ENCODE data around the gene TNFRSF21.

DNA sequence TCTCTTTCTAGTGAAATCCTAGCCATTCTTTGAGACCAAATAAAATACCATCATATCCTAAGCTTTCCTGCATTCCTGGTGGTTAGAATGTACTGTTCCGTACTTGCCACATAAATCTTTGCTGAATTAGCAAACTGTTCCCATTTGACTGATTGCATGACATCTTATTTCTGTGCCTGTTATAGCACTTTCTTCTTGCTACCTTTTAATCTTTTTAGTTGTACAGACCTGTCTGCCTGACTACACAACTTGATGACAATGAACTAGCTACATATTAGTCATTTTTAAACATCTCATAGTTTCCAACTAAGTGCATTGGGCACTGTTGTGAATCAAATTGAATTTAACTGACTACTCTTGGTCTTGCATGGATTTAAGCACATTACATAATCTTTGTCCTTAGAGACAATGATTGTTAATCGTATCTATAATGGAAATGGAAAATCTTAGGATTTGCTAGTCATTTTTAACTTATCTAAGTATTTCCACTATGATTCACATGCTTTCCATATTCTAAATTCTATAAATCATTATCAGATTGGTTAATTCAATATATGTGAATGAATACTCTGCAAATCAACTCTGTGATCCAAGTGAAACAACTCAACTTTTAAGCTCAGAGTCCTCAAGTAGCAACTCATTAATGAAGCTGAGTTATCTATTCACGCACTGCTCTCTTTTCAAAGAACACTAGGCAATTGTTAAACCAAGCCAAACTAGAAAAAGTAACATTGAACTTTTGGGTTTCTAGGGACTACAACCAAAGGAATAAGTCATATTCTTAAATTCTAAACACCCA lies 109.0 kb downstream of the TNFRSF21 start:
- TF ChIP-seq, protein P1, sequence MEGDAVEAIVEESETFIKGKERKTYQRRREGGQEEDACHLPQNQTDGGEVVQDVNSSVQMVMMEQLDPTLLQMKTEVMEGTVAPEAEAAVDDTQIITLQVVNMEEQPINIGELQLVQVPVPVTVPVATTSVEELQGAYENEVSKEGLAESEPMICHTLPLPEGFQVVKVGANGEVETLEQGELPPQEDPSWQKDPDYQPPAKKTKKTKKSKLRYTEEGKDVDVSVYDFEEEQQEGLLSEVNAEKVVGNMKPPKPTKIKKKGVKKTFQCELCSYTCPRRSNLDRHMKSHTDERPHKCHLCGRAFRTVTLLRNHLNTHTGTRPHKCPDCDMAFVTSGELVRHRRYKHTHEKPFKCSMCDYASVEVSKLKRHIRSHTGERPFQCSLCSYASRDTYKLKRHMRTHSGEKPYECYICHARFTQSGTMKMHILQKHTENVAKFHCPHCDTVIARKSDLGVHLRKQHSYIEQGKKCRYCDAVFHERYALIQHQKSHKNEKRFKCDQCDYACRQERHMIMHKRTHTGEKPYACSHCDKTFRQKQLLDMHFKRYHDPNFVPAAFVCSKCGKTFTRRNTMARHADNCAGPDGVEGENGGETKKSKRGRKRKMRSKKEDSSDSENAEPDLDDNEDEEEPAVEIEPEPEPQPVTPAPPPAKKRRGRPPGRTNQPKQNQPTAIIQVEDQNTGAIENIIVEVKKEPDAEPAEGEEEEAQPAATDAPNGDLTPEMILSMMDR (IDR thresholded peaks at IDR 0.05): no peak
- no peak for TF ChIP-seq POLR2A (IDR thresholded peaks at IDR 0.05)
